HG03066 (cell line): Measurements from ENCODE around the gene TMEM79.
"Not testable (repeated sequence)": the region's sequence is repeated elsewhere in the genome, so short reads cannot be mapped to it uniquely, and the experiment has no call there.

Experiments
- ATAC-seq: cut with Tn5 transposase; IDR thresholded peaks from one replicate; pipeline ENCODE4 v1.9.1; 2021; ENCODE audit warnings: low read depth; ENCODE audit not compliant: unreplicated experiment

Gene TMEM79

DNA sequence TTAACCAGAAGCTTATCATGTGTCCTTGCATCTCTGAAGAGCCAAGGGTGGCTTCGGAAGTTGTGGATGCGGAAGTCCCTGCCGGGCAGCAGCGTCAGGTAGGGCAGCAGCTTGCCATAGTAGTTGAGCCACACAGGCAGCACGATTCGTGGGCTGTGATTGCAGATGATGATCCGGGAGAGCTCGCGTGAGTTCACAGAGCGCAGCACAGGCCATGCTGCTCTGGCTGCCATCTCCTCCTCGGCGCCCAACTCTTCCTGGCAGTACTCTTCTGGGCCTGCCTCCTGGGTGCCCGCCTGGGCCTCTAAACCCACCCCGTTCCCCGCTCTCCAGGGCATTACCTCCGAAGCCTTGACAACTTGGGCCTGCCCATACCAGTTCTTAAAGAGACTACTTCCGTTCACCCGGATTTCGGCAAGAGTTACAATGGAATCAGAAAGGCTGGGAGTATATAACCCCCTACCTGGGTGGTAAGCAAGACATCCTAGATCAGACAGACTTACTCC, 14.8 kb downstream of the TMEM79 start, which contains the start of gene VHLL:
Gene VHLL, minus strand, starts transcription at position 456 of the 506 bp plus-strand sequence. Its CDS starts 118 bp downstream, at position 338.
- ATAC-seq, result no peak

DNA sequence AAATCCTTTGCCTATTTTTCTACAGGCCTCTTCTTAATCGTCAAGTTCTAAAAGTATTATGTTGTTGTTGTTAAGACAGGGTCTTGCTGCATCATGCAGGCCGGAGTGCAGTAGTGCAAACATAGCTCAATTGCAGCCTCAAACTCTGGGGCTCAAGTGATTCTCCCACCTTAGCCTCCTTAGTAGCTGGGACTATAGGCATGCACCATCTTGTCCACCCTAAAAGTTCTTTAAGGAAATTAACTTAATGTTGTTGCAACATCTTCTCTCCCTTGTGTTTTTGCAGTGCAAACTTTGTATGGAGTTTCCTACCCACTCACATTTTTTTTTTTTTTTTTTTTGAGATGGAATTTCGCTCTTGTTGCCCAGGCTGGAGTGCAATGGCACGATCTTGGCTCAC, 19.1 kb downstream of the TMEM79 start:
- ATAC-seq, result no peak

DNA sequence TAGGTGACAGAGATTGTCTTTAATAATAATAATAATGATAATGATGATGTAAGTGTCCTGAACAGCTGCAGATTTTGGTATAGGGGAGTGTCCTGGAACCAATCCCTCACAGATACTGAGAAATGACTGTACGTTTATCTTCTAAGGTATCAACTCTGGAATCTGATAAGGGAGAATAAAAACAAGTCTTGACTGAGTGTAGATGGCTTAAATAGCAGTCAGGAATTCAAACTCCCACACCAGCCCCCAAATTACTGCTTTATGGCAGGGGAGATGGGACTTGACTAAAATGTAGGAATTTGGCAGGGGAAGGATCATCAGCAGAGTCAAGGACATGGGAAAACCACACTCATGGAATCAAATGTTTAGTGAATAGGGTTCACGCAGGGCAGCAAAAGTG, 21.1 kb downstream of the TMEM79 start:
- ATAC-seq, result no peak

DNA sequence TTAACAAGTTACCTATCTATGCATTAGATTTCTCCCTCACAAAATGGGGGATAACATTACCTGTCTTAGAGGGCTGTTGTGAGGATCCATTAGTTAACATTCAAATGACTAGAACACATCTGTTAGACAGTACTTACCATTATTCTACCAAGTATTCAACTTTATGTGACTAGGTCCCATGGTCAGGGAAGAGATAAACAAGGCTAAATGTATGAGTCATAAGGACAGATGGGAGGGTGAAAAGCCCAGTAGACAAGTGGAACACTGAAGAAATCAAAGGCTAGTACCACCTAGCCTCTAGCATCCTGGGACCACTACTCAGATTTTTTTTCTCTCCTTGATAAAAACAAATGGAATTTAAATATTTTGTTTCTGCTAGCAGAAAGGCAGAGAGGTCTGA, 24.0 kb downstream of the TMEM79 start:
- ATAC-seq, result no peak

DNA sequence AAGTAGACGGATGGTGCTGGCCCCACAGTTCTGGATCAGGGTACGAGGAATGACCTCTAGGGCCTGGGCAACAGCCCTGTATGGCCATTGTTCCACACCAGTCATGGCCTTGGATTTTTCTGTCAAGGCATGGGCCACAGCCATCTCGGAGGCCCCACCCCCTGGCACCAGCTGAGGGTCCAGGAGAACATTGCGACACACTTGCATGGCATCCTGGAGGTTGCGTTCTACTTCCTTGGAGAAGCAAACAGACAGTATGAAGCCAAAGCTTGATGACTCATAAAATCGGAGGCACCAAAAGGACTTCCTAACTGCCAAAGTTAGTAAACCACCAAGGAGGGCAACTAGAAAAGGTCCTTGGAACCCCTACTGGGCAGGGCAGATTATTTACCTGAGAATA, 26.8 kb downstream of the TMEM79 start:
- no peak for ATAC-seq

DNA sequence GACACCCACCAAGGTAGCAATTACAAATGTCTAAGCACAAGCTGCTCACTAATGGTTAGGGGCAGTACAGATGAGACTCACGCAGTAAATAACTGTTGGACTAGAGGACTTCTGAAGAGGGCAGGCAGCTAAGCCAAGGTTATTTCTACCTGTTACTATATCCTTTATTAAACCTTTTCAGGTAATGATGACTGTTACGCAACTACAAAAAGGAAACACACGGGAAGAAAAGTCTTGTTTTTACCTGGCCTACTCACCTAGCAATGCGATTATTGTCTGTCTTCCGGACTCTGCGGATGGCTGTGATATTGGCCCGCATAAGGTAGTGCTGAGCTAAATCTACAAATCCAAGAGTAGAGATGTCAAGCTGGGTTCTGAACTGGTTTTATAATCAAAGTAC, 32.8 kb downstream of the TMEM79 start:
- no peak for ATAC-seq

DNA sequence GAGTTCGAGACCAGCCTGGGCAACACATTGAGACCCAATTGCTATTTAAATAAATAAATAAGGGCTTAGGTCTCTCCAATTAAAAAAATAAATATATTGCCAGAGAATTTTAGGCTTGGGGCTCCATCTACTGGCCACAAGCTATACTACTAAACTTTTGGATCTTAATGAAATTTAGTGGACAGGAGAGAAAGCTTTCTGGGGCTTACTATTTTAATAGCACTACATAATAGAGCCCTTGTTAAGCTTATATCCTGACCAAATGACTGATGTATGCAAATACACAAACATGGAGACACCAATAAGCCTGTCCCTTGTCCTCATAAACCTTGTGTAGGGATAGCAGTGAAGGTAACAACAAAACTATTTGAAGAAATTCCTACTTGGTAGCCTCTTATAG, 35.5 kb downstream of the TMEM79 start:
- no peak for ATAC-seq

DNA sequence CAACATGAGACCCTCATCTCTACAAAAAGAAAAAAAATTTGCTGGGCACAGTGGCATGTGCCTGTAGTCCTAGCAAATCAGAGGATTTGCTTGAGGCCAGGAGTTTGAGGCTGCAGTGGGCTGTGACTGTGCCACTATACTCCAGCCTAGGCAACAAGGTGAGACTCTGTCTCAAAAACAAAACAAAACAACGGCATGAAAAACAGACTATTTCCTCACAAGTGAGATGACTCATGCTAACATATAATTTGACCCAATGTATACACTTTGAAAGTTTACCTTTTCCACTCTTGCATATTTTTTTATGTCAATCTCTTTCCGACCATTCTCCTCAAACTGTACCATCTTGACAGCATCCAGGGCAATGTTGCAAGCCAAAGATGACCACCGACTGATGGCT, 36.4 kb downstream of the TMEM79 start:
- no peak for ATAC-seq

DNA sequence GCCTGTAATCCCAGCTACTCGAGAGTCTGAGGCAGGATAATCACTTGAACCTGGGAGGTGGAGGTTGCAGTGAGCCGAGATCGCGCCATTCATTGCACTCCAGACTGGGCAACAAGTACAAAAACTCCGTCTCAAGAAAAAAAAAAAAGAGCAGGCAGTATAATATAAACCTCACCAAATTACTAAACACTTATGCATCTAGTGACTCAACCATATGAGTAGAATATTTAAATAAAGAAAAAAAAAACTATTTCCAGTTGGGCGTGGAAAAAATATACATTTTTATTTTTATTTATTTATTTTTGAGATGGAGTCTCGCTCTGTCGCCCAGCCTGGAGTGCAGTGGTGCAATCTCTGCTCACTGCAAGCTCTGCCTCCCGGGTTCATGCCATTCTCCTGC, 39.1 kb downstream of the TMEM79 start:
- not testable (repeated sequence) for ATAC-seq

DNA sequence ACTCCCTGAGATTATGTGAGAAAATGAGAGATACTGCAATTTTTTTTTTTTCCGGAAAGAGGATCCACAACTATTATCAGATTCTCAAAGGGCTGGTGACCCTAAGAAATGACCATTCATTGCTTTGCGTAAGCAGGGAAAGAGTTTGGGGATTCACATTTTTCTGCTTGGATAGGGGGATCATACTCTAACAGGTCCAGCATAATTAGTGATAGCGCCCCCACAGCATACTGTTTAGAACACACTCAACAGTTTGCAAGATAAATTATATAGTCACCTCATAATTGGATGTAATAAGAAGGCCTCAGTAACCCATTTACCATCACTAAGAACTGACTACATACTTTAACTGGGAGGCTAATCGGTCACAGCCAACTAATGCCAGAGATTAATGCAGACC, 52.1 kb downstream of the TMEM79 start:
- ATAC-seq, result no peak

DNA sequence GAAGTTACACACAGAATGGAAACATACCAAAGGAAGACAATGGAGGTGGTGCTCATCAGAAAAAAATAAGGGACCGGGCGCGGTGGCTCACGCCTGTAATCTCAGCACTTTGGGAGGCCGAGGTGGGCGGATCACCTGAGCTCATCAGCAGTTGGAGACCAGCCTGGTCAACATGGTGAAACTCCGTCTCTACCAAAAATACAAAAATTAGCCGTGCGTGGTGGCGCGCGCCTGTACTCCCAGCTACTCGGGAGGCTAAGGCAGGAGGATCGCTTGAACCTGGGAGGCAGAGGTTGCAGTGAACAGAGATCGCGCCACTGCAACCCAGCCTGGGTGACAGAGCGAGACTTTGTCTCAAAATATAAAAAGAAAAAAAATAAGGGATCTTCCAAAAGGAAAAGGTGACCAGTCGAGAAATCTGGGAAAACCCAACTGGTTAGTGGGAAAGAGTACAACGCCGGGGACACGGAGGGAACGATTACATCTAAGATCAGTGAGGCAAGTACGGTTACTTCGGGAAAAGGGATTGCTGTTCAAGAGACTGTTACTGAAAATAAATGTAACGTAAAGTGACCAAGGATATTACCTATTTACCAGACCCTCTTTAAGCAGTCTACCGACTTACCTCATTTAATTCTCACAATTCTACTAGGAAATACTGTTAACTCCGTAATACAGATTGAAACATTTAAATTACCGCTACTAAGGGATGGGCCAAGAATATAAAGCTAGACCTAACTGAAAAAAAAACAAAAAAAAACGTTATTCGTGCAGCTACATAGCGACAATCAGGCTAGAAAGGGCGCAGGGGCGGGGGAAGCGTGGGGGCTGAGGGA, 53.1 kb downstream of the TMEM79 start:
- no peak for ATAC-seq

DNA sequence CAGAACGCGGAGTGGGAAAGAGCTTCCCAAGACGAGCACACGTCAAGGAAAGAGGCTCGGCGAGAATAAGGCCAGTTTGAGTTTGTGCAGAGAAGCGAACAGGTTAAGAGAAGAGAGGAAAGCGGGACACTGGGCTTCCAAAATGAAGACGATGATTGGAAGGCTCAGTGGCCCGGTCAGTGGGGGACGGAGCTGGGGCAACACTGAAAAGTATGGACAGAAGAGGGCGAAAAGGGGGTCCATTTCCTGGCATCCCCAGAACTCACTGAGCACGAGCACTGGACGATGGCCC, 53.7 kb downstream of the TMEM79 start:
- ATAC-seq, result no peak

DNA sequence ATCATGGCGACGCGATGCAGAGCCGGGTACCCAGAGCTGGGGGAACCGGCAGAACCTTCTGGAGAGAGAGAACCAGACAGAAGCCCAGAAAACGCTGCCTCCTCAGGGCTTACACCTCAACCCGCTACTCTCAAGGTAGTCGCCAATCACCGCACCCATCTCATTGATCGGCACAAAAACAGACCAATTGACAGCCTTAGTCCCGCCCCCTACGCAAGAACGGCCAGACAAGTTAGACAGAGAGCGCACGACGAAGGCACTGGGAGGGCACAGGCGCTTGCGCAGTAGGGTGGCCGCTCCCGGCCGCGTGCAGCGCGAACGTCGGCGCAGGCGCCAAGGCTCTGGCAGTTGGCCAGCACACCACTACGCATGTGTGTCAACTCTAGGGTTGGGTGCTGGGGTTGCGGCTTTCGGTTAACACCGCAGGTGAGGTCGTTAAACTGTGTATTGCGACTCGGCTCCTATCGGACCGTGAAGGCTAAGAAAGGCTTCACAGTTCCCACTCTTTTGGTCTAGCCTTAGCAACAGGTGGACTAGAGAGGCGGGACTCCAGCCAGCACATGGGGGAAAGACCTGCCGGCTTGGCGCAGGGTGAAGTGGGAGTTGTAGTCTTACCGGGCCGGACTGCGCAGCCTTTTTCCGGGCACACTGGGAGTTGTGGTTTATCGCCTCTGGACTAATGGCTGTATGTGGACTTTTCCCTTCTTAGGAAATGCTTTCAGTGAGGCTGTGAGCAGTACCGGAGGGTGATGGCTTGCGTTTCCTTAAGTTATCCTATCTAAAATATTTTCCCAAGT, 54.3 kb downstream of the TMEM79 start, which contains the start of the genes CCT3 and TSACC:
Gene CCT3, minus strand, starts transcription at position 113 of the 797 bp plus-strand sequence. Its CDS starts 108 bp downstream, at position 5.
Gene TSACC, plus strand, starts transcription at position 347 of the 797 bp plus-strand sequence. CDS start 1,232 bp downstream, outside the sequence.
- peak; percentile 90 for ATAC-seq
